Stimulated activated CD4-positive, alpha-beta T cell treated with anti-CD3 and anti-CD28 coated beads, TNF-alpha, amount 100 ng/mL, for 24 hours (primary cell): ENCODE data around the gene STOX2.

Experiments
- DNase-seq, 3 experiments: peaks; one replicate each; pipeline ENCODE4 v3.0.0-alpha.2; 2020; ENCODE audit warnings: low read depth in 3 of 3

The STOX2 gene

DNA sequence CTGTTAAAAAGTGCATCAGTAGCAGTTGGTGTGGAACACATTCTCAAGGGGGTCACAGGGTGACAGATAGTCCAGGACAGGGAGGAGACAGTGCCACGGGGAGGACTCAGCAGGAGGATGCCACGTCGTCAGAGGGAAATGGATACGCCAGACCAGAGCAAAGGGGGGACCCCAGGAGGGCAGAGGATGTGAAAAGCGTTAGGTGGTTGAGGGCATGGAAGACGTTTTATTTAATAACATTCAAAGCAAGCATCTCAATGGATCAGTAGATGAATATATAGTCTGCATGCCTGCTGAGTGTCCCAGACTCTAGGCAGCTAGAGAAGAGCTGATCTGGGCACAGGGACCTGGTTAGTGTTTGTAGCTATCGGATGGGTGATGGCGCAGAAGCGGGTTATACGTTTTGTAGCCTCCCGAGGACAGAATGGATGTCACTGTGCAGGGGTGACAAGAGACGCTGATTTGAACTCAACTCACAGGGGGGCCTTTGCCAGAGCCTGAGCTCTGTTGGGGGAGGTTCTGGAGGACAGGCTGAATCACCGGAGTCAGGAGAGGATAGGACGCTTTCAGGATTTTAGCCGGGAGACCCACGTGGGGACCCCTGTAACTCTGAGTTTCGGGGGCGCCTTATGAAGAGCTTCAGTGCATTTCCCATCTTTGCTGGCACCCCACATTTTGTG is 81.3 kb downstream of the STOX2 start:
- DNase-seq, result no peak

DNA sequence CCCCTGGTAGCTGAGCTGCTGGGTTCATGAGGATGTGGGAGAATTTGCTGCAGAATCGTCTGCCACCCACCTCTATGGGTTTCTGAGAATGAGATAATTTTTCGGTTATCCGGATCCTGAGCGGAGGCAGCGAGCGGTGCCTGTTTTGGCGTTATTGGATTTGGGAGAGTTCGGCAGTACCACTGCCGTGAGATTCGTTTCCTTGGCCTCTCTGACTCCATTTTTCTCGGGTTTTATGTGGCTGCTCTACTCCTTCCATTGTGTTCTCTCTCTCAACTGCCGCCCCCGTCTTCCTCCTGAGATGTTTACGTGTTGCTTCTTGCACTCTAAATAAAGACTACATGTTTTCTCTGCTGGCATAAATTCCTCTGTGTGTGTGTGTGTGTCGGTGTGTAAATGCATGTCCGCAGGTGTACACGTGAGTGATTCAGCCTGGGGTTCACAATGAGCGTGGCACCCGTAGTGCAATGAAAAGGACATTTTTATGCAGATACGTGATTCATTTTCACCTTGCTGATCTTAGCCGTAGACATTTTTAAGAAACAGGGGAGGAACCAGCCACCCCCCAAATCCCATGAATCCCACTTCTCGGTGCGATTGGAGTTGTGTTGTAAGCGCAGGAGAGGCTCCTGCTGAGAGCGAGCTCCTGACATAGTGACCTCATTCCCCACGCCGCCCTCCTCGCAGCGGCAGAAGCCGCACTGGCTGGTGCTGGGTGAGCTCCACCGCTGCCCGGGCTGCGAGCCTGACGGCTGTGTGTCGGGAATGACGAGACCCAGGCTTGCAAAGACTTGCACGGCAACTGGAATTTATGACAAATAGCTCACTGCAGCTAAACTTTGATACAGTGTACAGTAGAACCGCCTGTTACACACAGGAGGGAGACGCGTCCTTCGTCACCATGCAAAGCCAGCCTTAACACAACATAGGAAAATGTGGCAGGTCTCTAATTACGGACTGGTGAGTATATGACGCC is 82.2 kb downstream of the STOX2 start:
- no peak for DNase-seq

- no peak for DNase-seq
Observed at GRCh38 chr4:183987987-183988392, 82.9 kb downstream of the STOX2 start.

- no peak for DNase-seq
Observed at GRCh38 chr4:183988874-183989273, 83.8 kb downstream of the STOX2 start.

- DNase-seq, result no peak
Observed at GRCh38 chr4:183989461-183989860, 84.4 kb downstream of the STOX2 start.

DNA sequence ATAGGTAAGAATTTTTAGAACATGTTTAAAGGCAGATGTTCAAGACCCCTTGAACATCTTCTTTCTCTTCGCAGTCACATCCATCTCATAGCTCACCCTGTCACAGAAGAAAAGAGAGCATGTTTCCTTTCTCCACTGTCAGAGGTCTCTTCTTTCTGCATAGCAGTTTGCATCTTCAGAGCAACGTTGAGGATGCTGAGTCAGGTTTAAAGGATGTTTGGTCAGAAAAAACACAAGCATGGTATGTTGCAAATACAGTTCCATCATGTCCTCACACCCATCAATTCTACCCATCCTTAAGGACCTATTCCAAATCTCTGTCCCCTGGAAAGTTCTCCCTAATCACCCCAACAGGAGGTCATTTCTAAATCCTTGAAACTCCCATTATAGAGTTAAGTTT is 84.8 kb downstream of the STOX2 start:
- DNase-seq, result no peak

- DNase-seq, result no peak
Observed at GRCh38 chr4:183993676-183994075, 88.6 kb downstream of the STOX2 start.

DNA sequence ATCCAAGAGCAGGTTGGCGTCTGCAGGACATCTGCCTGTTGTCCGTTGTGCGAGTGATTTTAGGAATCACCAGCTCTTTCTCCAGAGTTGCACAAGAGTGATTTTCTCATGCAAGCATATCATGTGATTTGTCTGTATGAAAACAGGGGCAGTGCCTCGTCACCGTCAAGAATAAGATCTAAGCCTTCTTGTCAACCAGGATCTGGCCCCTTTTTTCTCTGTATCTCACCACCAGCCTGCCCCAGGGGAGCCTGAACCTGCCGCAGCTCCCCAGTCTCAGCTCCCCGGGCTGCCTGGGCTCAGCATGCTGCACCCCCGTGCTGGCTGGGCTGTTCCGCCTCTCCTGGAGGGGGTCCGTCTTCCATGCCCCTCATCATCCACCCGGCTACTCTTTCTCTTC is 90.5 kb downstream of the STOX2 start:
- no peak for DNase-seq

DNA sequence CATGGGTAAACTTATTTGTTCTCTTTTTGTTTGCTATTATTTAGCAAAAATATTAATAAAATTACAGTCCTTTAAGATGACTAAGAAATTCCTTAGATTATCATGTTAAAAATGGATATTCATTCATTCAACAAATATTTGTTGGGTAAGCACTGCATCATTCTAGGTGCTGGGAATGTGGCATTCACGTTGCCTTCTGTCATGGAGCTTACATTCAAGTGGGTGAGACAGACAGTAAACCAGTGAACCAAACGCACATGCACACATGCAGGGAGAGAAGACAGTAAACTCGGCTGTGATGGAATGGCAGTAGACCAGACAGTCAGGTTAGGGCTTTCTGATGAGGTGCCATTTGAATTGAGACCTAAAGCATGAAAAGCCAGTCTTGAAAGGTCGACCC is 91.8 kb downstream of the STOX2 start:
- DNase-seq, result no peak

DNA sequence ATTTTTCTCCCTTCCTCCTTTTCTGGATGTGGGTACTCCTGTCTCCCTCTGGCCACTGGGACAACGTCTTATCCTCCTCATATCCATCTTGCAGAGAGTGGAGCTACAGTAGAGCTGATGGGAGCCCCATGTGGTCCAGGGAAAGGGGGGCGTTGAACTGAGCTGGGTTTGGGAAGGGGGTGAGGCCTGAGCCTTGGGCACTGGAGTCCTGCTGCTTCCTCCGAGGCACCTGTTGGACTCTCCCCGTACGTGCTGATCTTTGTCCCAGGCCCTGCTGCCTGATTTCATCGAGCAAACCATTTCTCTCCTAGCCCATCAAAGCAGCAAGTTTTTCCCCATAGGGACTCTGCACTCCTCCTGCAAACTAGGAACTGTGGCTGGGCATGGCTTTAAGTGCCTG is 94.3 kb downstream of the STOX2 start:
- DNase-seq, result no peak

DNA sequence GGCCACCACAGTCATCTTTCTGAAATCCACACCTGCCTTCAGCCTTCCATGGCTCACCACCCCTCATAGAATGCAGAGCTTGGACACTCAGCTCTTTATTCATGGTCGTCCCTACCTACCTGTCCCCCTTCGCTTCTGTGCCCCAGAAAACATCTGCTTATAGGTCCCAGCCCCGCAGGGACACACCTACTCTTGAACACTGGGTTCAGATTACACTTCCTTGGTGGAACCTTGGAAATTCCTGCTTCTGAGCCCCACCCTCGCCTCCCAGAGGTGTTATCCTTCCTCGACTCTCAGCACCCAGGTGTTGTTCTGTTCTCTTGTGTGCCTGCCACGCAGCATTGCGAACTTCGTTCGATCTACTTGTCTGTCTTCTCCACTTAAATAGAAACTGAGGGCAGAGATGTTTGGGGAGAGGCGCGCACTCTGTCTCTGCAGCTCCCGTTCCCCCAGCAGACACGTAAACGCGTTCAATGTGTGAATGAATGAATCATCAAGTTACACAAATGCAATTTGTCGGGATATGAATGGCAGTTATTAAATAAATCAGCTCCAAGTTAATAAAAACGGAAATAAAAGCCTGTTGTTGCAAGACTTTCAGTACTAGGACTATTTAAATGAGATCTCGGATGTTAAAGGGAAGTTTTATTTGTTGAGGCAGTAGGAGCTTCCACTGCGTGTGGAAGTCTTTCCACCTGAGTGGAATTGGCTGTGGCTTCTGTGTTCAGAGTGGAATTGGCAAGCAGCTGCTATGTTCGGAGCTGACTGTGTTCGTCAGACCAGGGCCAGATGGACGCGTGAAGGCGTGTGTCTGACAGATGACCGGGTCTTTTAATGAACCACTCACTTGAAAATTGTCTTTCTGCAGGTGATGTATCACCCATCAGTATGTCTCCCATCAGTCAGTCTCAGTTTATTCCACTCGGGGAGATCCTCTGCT is 95.6 kb downstream of the STOX2 start:
- no peak for DNase-seq

DNA sequence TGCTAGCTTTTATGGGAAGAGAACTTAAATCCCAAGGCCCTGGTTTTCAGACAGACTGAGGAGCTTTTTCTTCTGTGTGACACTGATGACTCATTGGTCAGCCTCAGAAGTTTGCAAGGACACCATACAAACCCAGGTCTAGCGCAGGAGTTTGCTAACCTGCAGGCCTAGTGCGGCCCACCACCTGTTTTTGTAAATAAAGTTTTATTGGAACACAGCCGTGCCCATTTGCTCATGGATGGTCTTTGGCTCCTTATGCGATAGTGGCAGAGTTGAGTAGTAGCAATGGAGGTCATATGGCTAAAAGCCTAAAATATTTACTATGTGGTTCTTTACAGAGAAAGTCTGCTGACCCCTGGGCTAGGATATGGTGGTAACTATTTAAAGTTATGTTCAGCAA is 98.3 kb downstream of the STOX2 start:
- DNase-seq, result no peak

DNA sequence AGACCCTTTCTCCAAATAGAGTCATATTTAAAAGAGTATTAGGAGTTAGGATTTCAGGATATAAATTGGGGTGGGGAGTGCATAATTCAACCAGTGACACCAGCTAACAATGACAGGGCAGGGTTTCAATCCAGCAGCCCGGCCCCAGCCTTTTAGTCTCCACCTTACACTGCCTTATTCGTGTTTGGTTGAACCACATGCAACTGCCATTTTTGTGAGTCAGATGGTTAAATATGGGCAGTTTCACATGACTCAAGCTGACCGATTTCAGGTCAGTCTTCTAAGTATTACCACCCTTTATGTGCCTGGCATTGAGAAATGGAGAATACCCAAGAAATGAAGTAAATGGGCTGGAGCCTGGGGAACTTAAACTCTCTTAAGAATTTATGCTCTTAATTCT is 102.8 kb downstream of the STOX2 start:
- no peak for DNase-seq

DNA sequence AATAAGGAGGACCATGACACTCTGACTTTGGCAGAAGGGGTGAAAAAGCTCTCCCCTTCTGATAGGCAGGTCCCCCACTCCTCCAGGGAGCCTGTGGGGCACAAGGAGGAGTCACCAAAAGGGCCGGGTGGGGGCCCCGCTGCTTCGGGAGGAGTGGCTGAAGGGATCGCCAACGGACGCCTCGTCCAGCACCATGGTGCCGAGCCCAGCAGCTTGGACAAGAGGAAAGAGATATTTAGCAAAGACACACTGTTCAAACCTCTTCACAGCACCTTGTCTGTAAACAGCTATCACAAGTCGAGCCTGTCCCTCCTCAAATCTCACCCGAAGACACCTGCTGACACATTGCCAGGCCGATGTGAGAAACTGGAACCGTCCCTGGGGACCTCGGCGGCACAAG is 105.6 kb downstream of the STOX2 start:
- no peak for DNase-seq

GRCh38 chr4:184011826-184012380 is 106.8 kb downstream of the STOX2 start:
- DNase-seq, result no peak

DNA sequence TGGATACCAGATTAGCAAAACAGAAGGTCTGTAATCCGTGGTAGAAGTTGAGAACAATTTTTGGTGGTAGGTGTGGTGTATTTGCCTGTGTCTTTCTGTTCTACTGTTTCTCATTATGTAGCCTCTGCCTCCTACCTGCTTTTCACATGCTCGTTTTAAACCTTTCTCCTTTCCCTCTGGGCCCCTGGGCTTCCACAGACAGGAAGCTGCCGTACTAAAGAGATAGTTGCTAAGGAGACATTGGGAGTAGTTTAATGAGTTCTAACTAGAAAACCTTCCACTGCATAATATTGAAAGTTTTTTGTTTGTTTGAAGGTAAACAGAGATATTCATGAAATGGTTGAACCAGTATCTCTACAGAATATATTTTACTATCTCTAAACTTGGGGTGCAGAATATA is 107.8 kb downstream of the STOX2 start:
- DNase-seq, result no peak

- no peak for DNase-seq
Observed at GRCh38 chr4:184014301-184014700, 109.2 kb downstream of the STOX2 start.

DNA sequence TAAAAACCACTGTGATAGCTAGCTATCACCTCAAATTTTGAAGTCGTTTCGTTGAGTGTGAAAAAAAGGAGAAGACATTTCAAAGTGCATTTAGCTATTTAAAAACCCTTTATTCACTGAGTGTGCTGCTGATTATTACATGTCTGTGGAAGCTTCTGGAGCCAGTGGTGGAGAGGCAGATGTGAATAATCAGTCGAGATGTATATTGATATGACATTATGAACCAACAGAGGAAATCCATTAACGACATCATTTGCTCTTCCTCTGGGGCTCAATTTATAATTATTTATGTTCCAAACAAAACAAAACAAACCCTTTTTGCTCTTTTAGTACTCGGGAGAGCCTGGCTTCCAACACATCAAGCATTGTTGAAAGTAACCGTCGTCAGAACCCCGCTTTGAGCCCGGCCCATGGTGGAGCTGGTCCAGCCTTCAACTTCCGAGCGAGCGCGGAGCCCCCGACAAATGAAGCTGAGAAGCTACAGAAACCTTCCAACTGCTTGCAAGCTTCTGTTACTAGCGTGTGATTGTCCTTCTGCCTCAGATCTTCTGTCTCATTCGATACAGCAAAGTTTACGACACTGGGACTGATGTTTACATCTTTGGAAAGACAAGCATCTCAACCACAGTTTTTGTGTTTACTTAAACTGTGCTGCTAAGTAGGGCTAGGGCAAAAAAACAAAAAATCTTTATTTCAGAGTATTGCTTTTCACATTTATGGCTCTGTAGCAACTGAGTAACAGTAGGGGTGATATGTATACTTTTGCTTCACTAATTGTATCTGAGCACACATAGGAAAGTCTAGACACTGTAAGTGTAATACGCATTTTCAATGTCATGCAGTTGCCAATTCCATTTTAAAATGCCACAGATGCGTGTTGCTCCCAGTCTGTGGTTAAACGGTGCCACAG is 111.9 kb downstream of the STOX2 start:
- DNase-seq, result no peak

- no peak for DNase-seq
Observed at GRCh38 chr4:184019076-184019475, 114.0 kb downstream of the STOX2 start.
